WERI-Rb-1 (cell line): ENCODE measurements around the gene ITCH.

Experiments used
- DNase-seq: peaks from one replicate; pipeline ENCODE4 v3.0.0-alpha.2; 2020
- H3K27ac ChIP-seq: fragments of 250-450 bp; sonication (Bioruptor Pico); 2 replicates; pipeline ENCODE4 v1.5.1; 2020; ENCODE audit warnings: mild to moderate bottlenecking, moderate library complexity
- H3K27me3 ChIP-seq: fragments of 250-450 bp; sonication (Bioruptor Pico); 2 replicates; pipeline ENCODE4 v1.5.1; 2021; ENCODE audit warnings: mild to moderate bottlenecking, low read depth, moderate library complexity; ENCODE audit not compliant: insufficient read depth, severe bottlenecking
- H3K36me3 ChIP-seq: fragments of 250-450 bp; sonication (Bioruptor Pico); 2 replicates; pipeline ENCODE4 v1.5.1; 2020; ENCODE audit warnings: mild to moderate bottlenecking, moderate library complexity
- H3K4me3 ChIP-seq: 2 replicates; pipeline ENCODE4 v1.5.1; 2011; ENCODE audit warnings: low read depth, mild to moderate bottlenecking, control low read depth, low read length
- H3K9me3 ChIP-seq: fragments of 250-450 bp; sonication (Bioruptor Pico); 2 replicates; pipeline ENCODE4 v1.5.1; 2021; ENCODE audit warnings: mild to moderate bottlenecking, moderate library complexity; ENCODE audit not compliant: severe bottlenecking
- CTCF ChIP-seq: IDR thresholded peaks from 2 replicates; pipeline ENCODE4 v1.5.1; 2011; ENCODE audit warnings: low read depth, mild to moderate bottlenecking, control low read depth, inconsistent platforms, low read length

Gene ITCH

DNA sequence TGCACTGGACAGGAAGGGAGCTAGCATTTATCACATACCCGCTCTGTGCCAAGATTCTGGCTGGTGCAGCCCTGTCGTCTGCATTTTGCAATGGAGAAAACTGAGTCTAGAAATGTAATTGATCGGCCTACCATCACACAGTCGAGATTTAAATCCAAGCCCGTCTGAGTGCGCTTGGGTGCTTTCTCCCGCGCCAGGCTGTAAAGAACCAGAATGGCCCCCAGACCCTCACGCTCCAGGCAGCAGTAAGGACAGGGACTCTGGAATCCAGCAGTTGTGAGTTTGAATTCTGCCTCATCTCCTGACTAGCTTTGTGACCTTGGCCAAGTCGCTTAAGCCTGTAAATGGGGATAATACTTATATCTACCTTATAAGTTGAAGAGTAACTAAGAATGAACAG is 163.9 kb downstream of the ITCH start:
- H3K4me3 ChIP-seq: no peak overlapping the region
- TF ChIP-seq CTCF: no peak
- no peaks in the 10 kb centered on the region for H3K27me3 ChIP-seq
- no peak overlapping the region for H3K27ac ChIP-seq
- DNase-seq: no peak
- no peaks in the 10 kb centered on the region for H3K9me3 ChIP-seq
- H3K36me3 ChIP-seq: peaks cover 46% of the 10 kb centered on the region

GRCh38 chr20:34528921-34529297 is 165.8 kb downstream of the ITCH start:
- no peaks in the 10 kb centered on the region for H3K9me3 ChIP-seq
- no peak overlapping the region for H3K4me3 ChIP-seq
- H3K27me3 ChIP-seq: no peaks in the 10 kb centered on the region
- DNase-seq: no peak
- H3K36me3 ChIP-seq: peaks cover 57% of the 10 kb centered on the region
- no peak overlapping the region for H3K27ac ChIP-seq
- no peak for TF ChIP-seq CTCF

GRCh38 chr20:34529742-34530141 is 166.7 kb downstream of the ITCH start:
- no peak for DNase-seq
- H3K36me3 ChIP-seq: peaks cover 64% of the 10 kb centered on the region

DNA sequence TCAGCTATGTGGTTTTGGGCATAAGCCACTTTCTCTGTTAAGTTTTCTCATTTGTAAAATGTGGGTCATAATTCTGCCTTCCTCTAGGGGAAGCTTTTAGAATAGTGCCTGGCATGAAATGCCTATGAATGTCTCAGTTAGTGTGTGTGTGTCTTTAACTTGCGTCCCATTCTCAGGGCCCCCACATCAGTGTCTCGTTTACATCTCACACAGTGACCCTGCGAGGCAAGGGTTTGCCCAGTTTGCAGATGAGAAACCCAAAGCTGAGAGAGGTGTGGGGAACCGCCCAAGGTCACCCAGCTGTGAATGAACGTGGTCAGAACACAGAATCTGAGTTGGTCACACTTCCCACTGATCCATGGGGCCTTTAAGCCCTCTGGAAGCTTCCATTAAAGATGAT is 167.3 kb downstream of the ITCH start:
- Histone ChIP-seq H3K9me3 (no peaks in the 10 kb centered on the region), H3K27ac (no peak overlapping the region), H3K4me3 (no peak overlapping the region), H3K36me3 (peaks cover 68% of the 10 kb centered on the region), H3K27me3 (no peaks in the 10 kb centered on the region)
- no peak for TF ChIP-seq CTCF
- no peak for DNase-seq

More at GRCh38 chr20:34529742-34530141, 166.7 kb downstream of the ITCH start:
- Histone ChIP-seq H3K9me3 (no peaks in the 10 kb centered on the region), H3K4me3 (no peak overlapping the region), H3K27me3 (no peaks in the 10 kb centered on the region), H3K27ac (no peak overlapping the region)
- no peak for TF ChIP-seq CTCF

DNA sequence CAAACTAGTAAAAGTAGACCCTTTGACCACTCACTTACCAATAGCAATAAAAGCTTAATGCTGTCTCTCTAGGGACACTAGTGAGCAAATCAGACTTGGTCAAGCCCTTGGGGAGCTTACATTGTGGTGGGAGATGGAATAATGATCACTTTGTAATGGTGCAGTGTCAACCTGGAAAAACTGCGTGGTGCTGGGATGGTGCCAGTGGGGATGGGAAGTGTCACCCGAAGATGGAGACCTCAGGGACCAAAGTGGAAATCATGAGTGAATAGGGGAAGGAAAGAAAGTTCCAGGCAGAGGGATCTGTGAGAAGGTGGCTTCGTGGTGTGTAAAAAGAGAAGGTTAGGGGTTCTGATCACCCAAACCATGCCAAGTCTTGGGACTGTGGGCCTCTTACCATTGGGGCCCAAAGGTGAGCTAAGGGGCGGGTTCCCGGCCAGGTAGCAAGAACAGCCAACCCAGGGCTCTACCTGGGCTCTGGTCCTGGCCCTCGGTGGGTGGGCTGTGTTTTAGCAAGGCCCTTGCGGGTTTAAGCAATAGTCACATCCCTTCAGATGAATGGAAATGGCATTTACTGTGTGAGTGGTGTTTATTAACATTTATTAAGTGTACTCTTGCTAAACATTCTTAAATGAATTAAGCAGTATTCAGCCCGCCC is 168.7 kb downstream of the ITCH start:
- H3K27me3 ChIP-seq: no peaks in the 10 kb centered on the region
- no peak overlapping the region for H3K27ac ChIP-seq
- H3K36me3 ChIP-seq: peaks cover 75% of the 10 kb centered on the region
- H3K4me3 ChIP-seq: no peak overlapping the region
- no peaks in the 10 kb centered on the region for H3K9me3 ChIP-seq
- TF ChIP-seq CTCF: no peak
- DNase-seq: no peak

DNA sequence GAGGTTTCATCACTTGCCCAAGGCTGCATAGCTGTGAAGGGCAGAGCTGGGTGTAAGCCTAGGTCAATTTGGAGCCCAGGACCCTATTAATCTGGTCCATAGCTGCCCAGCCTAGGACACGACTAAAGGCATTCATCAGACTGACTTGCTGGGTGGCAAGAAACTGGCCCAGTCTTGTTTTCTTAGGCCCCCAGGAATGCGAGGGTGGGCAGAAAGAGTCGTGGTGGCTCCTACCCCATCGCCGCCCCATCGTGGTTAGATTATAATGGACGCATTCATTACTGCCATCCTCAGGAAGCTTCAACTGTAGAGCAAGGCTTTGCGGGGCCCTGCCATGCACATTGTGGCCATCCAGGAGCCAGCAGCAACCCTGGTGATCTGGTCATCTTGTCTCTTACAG is 169.2 kb downstream of the ITCH start:
- Histone ChIP-seq H3K36me3 (peaks cover 75% of the 10 kb centered on the region), H3K27ac (no peak overlapping the region), H3K9me3 (no peaks in the 10 kb centered on the region), H3K4me3 (no peak overlapping the region), H3K27me3 (no peaks in the 10 kb centered on the region)
- no peak for TF ChIP-seq CTCF
- DNase-seq: no peak
